WI38 (cell line): Measurements from ENCODE around the gene LAG3.

ENCODE experiments used
- H3K4me3 ChIP-seq: 2 replicates; pipeline ENCODE4 v1.5.1; 2011; ENCODE audit warnings: low read depth, mild to moderate bottlenecking, control low read depth, low read length
- TF ChIP-seq, protein P1 (sequence below): IDR thresholded peaks from 2 replicates; pipeline ENCODE4 v1.5.1; 2012; ENCODE audit warnings: low read depth, mild to moderate bottlenecking, control low read depth, low read length

LAG3 gene

DNA sequence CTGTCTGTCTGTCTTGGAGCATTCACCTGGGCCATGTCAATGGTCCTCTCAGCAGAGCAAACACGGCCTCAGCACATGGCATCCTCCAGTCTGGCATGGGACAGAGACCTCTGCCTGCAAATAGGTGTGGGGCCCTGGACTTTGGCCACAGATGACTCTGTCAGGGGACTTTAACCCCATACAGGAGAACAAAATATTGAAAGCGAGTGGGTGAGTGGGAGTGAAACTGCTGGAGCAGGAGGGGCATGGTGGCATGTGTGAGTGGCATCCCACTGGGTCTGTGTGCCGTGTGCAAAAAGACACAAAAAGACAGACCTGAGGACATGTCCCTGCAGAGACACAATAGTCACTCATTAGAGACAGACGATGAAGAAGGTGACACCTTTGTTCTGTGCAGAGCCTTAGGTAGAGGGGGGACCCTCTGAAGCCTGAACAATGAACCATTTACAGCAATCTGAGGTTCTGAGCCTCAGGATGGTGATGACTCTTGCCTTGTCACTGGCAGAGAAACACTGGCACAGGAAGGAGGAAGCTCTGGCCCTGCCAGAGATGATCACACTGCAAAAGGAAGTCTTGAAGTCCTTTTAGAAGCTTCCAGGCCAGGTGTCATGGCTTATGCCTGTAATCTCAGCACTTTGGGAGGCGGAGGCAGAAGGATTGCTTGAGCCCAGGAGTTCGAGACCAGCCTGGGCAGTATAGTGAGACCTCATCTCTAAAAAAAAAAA, 7.5 kb downstream of the LAG3 start:
- no peak overlapping the region for H3K4me3 ChIP-seq
- TF ChIP-seq, protein P1, sequence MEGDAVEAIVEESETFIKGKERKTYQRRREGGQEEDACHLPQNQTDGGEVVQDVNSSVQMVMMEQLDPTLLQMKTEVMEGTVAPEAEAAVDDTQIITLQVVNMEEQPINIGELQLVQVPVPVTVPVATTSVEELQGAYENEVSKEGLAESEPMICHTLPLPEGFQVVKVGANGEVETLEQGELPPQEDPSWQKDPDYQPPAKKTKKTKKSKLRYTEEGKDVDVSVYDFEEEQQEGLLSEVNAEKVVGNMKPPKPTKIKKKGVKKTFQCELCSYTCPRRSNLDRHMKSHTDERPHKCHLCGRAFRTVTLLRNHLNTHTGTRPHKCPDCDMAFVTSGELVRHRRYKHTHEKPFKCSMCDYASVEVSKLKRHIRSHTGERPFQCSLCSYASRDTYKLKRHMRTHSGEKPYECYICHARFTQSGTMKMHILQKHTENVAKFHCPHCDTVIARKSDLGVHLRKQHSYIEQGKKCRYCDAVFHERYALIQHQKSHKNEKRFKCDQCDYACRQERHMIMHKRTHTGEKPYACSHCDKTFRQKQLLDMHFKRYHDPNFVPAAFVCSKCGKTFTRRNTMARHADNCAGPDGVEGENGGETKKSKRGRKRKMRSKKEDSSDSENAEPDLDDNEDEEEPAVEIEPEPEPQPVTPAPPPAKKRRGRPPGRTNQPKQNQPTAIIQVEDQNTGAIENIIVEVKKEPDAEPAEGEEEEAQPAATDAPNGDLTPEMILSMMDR, result no peak

DNA sequence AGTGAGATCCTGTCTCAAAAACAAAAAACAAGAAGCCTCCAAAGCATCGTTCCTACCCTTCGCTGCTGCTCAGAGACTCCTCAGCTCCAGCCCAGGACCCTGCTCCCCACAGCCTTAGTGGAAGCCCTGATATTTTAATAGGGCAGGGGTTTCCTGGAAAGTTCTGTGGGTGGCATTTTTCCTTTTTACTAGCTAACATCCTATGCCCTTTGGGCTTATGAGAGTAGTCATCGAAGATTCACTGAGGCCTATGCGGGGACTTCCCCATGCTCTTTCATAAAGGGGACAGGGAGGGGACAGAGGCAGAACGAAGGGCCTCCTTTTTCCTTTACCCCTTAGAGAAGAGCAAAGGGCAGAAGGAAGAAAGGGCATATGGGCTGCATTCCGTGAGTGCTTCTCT, 8.3 kb downstream of the LAG3 start:
- TF ChIP-seq, protein P1, result no peak

DNA sequence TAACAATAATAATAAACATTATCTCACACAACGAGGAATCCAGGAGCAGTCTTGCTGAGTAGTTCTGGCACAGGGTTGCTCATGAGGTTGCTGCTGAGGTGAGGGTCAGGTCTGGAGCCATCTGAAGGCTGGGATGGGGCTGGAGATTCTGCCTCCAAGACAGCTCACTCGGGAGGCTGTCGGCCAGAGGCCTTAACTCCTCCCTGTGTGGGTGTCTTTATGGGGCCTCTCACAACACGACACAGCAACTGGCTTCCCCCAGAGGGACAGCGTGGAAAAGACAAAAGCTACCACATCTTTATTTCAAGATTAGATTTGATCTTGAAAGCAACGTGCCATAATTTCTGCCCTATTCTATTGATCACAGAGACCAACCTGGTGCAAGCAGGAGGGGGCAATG, 9.8 kb downstream of the LAG3 start:
- TF ChIP-seq, protein P1, result no peak
- no peak overlapping the region for H3K4me3 ChIP-seq

More for the DNA sequence above, 8.3 kb downstream of the LAG3 start:
- H3K4me3 ChIP-seq, result no peak overlapping the region

DNA sequence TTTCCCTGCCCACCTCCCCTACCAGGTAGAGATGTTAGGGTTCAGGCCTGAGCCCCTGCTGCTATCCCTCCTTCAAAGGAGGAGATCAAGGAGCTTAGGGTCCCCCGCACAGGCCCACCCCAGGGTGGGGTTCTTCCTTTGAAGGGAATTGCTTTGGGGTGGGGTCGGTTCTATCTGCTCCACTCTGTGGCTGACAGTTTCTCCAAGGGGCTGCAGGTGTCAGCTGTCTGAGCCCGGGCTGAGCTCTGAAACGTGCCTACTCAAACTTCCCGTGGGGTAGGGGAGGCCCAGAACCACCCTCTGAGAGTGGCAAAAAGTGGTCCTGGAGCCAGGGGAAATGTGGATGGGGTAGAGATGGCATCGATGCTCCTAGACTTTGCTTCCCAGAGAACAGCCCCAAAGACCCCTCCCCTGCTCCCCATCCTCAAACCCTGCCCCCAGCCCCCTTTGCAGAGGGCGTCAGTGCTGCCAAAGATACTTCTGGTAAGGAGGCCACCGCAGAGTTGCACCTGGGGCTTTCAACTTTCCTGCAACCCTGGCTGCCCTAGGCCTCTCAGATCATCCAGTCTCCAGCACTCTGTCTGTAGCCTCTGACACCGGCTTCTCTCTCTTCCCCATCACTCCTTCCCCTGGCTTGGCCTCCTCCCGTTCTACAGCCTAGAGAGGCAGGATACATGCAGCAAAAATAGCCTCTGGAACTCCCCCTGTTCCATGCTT, 10.7 kb downstream of the LAG3 start:
- TF ChIP-seq, protein P1, result no peak
- H3K4me3 ChIP-seq, result no peak overlapping the region

DNA sequence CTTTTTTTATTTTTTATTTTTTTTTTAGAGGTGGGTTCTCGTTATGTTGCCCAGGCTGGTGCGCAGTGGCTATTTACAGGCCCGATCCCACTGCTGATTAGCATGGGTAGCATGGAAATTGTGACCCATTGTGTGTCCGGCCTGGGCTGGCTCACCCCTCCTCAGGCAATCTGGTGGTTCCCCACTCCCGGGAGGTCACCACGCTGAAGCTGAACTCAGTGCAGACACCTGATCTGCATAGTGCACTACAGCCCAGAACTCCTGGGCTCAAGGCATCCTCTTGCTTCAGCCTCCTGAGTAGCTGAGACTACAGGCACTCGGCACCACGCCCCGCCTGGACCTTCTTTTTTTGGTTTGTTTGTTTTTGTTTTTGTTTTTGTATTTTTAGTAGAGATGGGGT, 11.5 kb downstream of the LAG3 start:
- TF ChIP-seq, protein P1, result no peak
- no peak overlapping the region for H3K4me3 ChIP-seq

DNA sequence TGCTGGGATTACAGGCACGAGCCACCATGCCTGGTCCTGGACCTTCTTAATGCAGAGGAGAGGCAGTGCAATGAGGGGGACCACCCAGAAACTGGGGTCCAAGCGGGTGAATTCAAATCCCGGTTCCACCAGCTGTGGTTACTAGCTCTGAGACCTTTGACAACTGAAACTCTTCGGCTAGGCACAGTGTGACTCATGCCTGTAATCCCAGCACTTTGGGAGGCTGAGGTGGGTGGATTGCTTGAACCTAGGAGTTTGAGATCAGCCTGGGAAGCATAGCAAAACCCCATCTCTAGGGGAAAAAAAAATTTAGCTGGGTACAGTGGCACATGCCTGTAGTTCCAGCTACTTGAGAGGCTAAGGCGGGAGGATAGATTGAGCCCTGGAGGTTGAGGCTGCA, 12.0 kb downstream of the LAG3 start:
- TF ChIP-seq, protein P1, result no peak
- H3K4me3 ChIP-seq, result no peak overlapping the region

DNA sequence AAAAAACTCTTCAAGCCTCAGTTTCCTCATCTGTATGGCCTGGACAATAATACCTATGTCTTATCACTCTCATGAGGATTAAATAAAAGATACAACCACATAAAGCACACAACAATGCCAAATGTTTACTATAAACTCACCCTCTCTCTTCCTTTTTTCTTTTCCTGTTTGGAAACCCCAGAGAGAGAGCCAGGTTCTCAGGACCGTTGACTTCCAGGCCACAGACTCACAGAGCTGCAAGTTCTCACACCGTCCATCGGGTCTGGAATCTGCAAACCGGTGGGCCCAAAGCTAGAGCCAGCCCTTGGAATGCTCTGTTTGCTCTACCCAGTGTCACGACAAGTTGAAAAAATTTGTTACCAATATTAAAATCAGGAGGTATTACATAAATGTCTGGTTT, 12.4 kb downstream of the LAG3 start:
- TF ChIP-seq, protein P1, result no peak
- H3K4me3 ChIP-seq, result no peak overlapping the region
